Adrenal gland (tissue), 12 donors: ENCODE measurements around the gene TMEM35B. TPM values are rescaled to one million over a fixed set of nuclear protein-coding genes. Genes with fewer than 3 reads are reported as not detected.

ENCODE experiments used
- DNase-seq, 7 donors: peaks; one replicate each; pipeline ENCODE4 v3.0.0-alpha.2; 2019 to 2020
- H3K27ac ChIP-seq, 5 donors: fragments of 200-600 bp; sonication (generic) in 4 of 5; 1 replicate in 3 of 5; 2 replicates in 2 of 5; pipeline versions ENCODE4 v1.5.1 to v1.8.0; 2016 to 2020; ENCODE audit warnings: mild to moderate bottlenecking in 1 of 5
- H3K27me3 ChIP-seq: fragments of 200-600 bp; 2 replicates; pipeline ENCODE4 v1.8.0; 2021
- H3K36me3 ChIP-seq, 2 donors: fragments of 200-600 bp; replicated peaks in 1 of 2; 1 replicate in 1 of 2; 2 replicates in 1 of 2; pipeline versions ENCODE4 v1.5.1 to v1.8.0; 2018 to 2022
- H3K4me1 ChIP-seq, 2 donors: fragments of 200-600 bp; replicated peaks in 1 of 2; 1 replicate in 1 of 2; 2 replicates in 1 of 2; pipeline versions ENCODE4 v1.5.1 to v1.8.0; 2018 to 2021
- H3K4me3 ChIP-seq, 4 donors: fragments of 200-600 bp; sonication (generic) in 3 of 4; one replicate each; pipeline ENCODE4 v1.5.1; 2016 to 2018
- H3K9me3 ChIP-seq, 3 donors: fragments of 200-600 bp; sonication (generic) in 1 of 3; replicated peaks in 1 of 3; 1 replicate in 2 of 3; 2 replicates in 1 of 3; pipeline versions ENCODE4 v1.5.1 to v1.8.0; 2016 to 2021
- POLR2A ChIP-seq, 2 donors: fragments of 450-650 bp; IDR thresholded peaks; one replicate each; pipeline ENCODE4 v1.6.1; 2017; ENCODE audit warnings: antibody characterized with exemption in 2 of 2, mild to moderate bottlenecking in 2 of 2, moderate library complexity in 1 of 2
- WGBS, 4 donors: extraction: QIAGEN DNeasy Blood & Tissue Kit in 2 of 4; methylation state at CpG; one replicate each; pipeline versions ENCODE4 v1.1.5 to v1.1.7; 2013 to 2017; 5-methylcytosine and 5-hydroxymethylcytosine counted together
- intact Hi-C, 2 donors: fragments of 100-400 bp; cut with DNase I; formaldehyde crosslinking; loops; one replicate each; pipeline versions ENCODE4 v1.14.1 to v1.15.0; 2022 to 2023
- polyA plus RNA-seq, 3 donors: library from polyadenylated mRNA; stranded (reverse); fragments of 200-250 nt in 2 of 3; fragments of 350-450 nt in 1 of 3; fragmentation: Illumina TruSeq in 1 of 3; extraction: RNeasy Lipid Tissue Mini Kit (QIAGEN cat#74804) in 1 of 3; gene quantifications; one replicate each; pipeline ENCODE4 v1.2.3, GENCODE V29; 2013 to 2014
- total RNA-seq, 9 donors: library from RNA; depleted of rRNA in 4 of 9; stranded (reverse); fragments of >200 nt in 4 of 9; fragments of 120-200 nt in 1 of 9; fragmentation: NEBNext Ultra II Directional in 1 of 9; extraction: Animal tissue kit (Norgen Biotek cat#: 25700) in 1 of 9; gene quantifications; one replicate each; pipeline versions ENCODE4 v1.1.0 to v1.2.4, GENCODE V29; 2013 to 2023
- TF ChIP-seq, protein P1 (sequence below), 6 experiments: fragments of 450-650 bp in 4 of 6; fragments of 200-600 bp in 2 of 6; sonication (generic) in 1 of 6; IDR thresholded peaks; 1 replicate in 5 of 6; 2 replicates in 1 of 6; pipeline versions ENCODE4 v1.5.1 to v1.8.0; 2016 to 2021; ENCODE audit warnings: antibody characterized with exemption in 6 of 6, mild to moderate bottlenecking in 2 of 6, moderate library complexity in 1 of 6
- donor health status: healthy with polysubstance abuse.
- donor health status: Bipolar disorder and iron deficiency.
- donor health status: DM: yes; HTN: yes; CAD: no.
- donor health status: DM: no; HTN: no; CAD: no.
- donor health status: DM: no; HTN: no; CAD: no.
- donor health status: DM: yes; HTN: yes; CAD: no.

The TMEM35B gene
- total and polyA plus RNA-seq, 12 donors = 17.1 to 88.9 (median 44.3) TPM

DNA sequence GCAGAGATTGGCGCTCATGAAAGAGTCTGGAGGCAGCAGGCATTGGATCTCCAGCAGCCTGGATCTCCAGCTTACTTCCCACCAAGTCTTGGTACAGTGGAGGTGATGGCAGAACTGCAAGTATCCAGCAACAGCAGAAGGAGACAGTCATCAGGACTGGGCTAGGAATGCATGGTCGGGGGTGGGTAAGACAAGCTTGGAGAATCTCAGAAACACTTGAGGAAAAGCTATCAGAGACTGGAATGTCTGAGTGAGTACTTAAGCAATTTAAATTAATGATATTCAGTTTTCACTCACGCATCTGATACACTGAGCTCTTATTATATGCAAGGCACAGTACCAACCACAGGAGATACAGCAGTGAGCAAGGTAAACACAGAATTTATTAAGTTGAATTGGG lies 9.8 kb downstream of the TMEM35B start:
- no peaks in the 10 kb centered on the region for H3K36me3 ChIP-seq
- H3K9me3 ChIP-seq = peaks cover 0 to 5% (median 0%) of the 10 kb centered on the region in 3 donors
- H3K4me3 ChIP-seq = no peak overlapping the region
- peaks cover 14 to 21% of the 10 kb centered on the region in 2 donors for H3K4me1 ChIP-seq
- intact Hi-C loops = loop anchor here in 1 of 2 donors (5.0 kb wide), 1 partner anchor 48 kb away; the partner anchor contains the start of gene DLGAP3
- no peak for DNase-seq
- 90 to 95% (median 91%) methylated on average over 3 of the region's 3 CpGs for WGBS, 4 donors
- H3K27me3 ChIP-seq = no peaks in the 10 kb centered on the region
- no peak overlapping the region for H3K27ac ChIP-seq
- TF ChIP-seq, protein P1, sequence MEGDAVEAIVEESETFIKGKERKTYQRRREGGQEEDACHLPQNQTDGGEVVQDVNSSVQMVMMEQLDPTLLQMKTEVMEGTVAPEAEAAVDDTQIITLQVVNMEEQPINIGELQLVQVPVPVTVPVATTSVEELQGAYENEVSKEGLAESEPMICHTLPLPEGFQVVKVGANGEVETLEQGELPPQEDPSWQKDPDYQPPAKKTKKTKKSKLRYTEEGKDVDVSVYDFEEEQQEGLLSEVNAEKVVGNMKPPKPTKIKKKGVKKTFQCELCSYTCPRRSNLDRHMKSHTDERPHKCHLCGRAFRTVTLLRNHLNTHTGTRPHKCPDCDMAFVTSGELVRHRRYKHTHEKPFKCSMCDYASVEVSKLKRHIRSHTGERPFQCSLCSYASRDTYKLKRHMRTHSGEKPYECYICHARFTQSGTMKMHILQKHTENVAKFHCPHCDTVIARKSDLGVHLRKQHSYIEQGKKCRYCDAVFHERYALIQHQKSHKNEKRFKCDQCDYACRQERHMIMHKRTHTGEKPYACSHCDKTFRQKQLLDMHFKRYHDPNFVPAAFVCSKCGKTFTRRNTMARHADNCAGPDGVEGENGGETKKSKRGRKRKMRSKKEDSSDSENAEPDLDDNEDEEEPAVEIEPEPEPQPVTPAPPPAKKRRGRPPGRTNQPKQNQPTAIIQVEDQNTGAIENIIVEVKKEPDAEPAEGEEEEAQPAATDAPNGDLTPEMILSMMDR (IDR thresholded peaks at IDR 0.05) = no peak
- no peak for TF ChIP-seq POLR2A (IDR thresholded peaks at IDR 0.05)

DNA sequence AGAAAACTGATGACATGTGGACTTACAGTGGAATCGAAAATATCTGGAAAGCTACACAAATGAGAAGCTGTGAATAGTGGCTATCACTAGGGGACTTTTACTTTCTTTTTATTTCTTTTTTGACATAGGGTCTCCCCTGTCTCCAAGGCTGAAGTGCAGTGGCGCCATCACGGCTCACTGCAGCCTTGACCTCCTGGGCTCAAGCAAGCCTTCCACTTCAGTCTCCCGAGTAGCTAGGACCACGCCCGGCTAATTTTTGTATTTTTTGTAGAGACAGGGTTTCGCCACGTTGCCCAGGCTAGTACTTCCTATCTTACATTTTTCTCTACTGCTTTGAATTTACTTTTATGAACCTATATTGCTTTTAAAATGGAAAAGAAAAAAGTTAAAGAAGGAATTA lies 10.5 kb downstream of the TMEM35B start:
- no peaks in the 10 kb centered on the region for H3K27me3 ChIP-seq
- intact Hi-C loops = loop anchor here in 1 of 2 donors (5.0 kb wide), 1 partner anchor 47 kb away; the partner anchor contains the start of gene DLGAP3
- TF ChIP-seq, protein P1 (IDR thresholded peaks at IDR 0.05) = no peak
- TF ChIP-seq POLR2A (IDR thresholded peaks at IDR 0.05) = no peak
- H3K9me3 ChIP-seq = peaks cover 0 to 5% (median 0%) of the 10 kb centered on the region in 3 donors
- DNase-seq = no peak
- 50 to 60% (median 54%) methylated on average over 8 of the region's 8 CpGs for WGBS, 4 donors
- no peak overlapping the region for H3K4me3 ChIP-seq
- H3K4me1 ChIP-seq = peaks cover 14 to 21% of the 10 kb centered on the region in 2 donors
- H3K36me3 ChIP-seq = no peaks in the 10 kb centered on the region
- H3K27ac ChIP-seq = no peak overlapping the region

DNA sequence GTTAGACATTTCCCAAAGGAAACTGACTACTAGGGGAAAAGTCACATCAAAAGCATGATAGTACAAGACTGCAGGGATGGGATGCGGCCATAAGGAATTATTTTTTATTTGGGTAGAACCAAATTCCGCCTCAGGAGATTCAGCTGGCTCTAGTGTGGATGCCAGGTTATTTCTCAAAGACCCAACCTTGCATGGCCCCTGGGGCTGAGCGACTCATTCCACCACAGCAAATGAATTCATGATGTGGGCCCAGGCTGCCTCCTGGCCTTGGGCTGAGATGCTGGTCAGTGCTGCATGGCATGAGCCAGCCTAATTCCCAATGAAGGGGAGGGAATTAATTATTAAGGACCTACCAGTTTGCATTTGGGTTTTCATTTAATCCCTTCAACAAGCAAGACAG lies 11.8 kb downstream of the TMEM35B start:
- intact Hi-C loops = no loop called here
- Histone ChIP-seq H3K27me3 (no peaks in the 10 kb centered on the region), H3K27ac (no peak overlapping the region), H3K4me1 (peaks cover 7 to 13% of the 10 kb centered on the region in 2 donors), H3K9me3 (peaks cover 0 to 5% (median 0%) of the 10 kb centered on the region in 3 donors), H3K36me3 (no peaks in the 10 kb centered on the region), H3K4me3 (no peak overlapping the region)
- no peak for DNase-seq
- WGBS, 4 donors = 80 to 92% (median 87%) methylated on average over 3 of the region's 3 CpGs
- TF ChIP-seq, protein P1 (IDR thresholded peaks at IDR 0.05) = no peak
- no peak for TF ChIP-seq POLR2A (IDR thresholded peaks at IDR 0.05)

DNA sequence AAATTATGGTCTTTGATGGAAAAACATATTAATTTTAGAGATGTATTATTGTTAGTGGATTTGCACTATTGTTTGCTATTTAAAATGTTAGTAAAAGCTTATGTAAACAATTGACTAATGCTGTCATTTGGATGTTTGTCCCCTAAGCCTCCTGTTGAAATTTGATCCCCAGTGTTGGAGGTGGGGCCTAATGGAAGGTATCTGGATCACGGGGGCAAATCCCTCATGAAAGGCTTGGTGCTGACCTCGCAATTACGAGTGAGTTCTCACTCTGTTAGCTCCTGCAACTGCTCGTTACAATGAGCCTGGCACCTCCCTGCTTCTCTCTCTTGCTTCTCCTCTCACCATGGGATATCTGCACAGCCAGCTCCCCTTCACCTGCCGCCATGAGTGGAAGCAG lies 14.3 kb downstream of the TMEM35B start:
- 46 to 61% (median 54%) methylated on average over 5 of the region's 5 CpGs for WGBS, 4 donors
- no peak for DNase-seq
- intact Hi-C loops = no loop called here
- Histone ChIP-seq H3K4me3 (no peak overlapping the region), H3K36me3 (no peaks in the 10 kb centered on the region), H3K27ac (no peak overlapping the region), H3K9me3 (peaks cover 0 to 5% (median 0%) of the 10 kb centered on the region in 3 donors), H3K27me3 (no peaks in the 10 kb centered on the region), H3K4me1 (no peaks in the 10 kb centered on the region)
- TF ChIP-seq, protein P1 (IDR thresholded peaks at IDR 0.05) = no peak
- no peak for TF ChIP-seq POLR2A (IDR thresholded peaks at IDR 0.05)
